OCI-LY3 (cell line): ENCODE results near the gene TSEN54.
"Not testable (repeated sequence)": the region's sequence is repeated elsewhere in the genome, so short reads cannot be mapped to it uniquely, and the experiment has no call there.

Experiments used
- H2AFZ ChIP-seq: fragments of 200-600, 300-600 bp; shearing (Covaris generic); 2 replicates; pipeline ENCODE4 v1.6.0; 2014; ENCODE audit warnings: antibody characterized with exemption, low read depth, low read length
- H3K27ac ChIP-seq: fragments of 200-600, 300-600 bp; sonication (generic); 2 replicates; pipeline ENCODE4 v1.5.1; 2014; ENCODE audit warnings: mild to moderate bottlenecking, low read length, moderate library complexity, mixed read lengths
- H3K27me3 ChIP-seq: fragments of 200-600, 300-600 bp; sonication (generic); 2 replicates; pipeline ENCODE4 v1.6.1; 2014; ENCODE audit warnings: low read depth, low read length, mixed read lengths
- H3K36me3 ChIP-seq: fragments of 200-600, 300-600 bp; sonication (generic); replicated peaks from 2 replicates; pipeline ENCODE3; 2014; ENCODE audit warnings: low read depth, low read length, mixed read lengths
- H3K4me1 ChIP-seq: fragments of 300-600, 200-600 bp; sonication (generic); 2 replicates; pipeline ENCODE4 v1.6.1; 2014; ENCODE audit warnings: low read length, mixed read lengths
- H3K4me2 ChIP-seq: fragments of 200-600, 300-600 bp; sonication (generic); 2 replicates; pipeline ENCODE4 v1.6.1; 2014; ENCODE audit warnings: low read length, mixed read lengths
- H3K4me3 ChIP-seq: fragments of 300-600, 200-600 bp; sonication (generic); 2 replicates; pipeline ENCODE4 v1.5.1; 2014; ENCODE audit warnings: antibody characterized with exemption, mild to moderate bottlenecking, low read length, moderate library complexity
- H3K79me2 ChIP-seq: fragments of 300-600, 200-600 bp; shearing (Covaris generic); 2 replicates; pipeline ENCODE4 v1.6.1; 2014; ENCODE audit warnings: mild to moderate bottlenecking, low read length, mixed read lengths
- H3K9ac ChIP-seq: fragments of 300-600, 200-600 bp; shearing (Covaris generic); 2 replicates; pipeline ENCODE4 v1.6.0; 2014; ENCODE audit warnings: mild to moderate bottlenecking, low read length, moderate library complexity
- H3K9me3 ChIP-seq: fragments of 200-600, 300-600 bp; shearing (Covaris generic); 2 replicates; pipeline ENCODE4 v1.6.1; 2014; ENCODE audit warnings: low read length, mixed read lengths; ENCODE audit not compliant: insufficient read depth
- H4K20me1 ChIP-seq: fragments of 200-600, 300-600 bp; sonication (generic); 2 replicates; pipeline ENCODE4 v1.6.1; 2016; ENCODE audit warnings: low read length, mixed read lengths; ENCODE audit not compliant: insufficient read depth
- EZH2phosphoT487 ChIP-seq: fragments of 200-600 bp; shearing (Covaris generic); IDR thresholded peaks from 2 replicates; pipeline ENCODE4 v1.6.1; 2018; ENCODE audit warnings: antibody characterized with exemption, mixed run types, low read depth
- TF ChIP-seq, protein P1 (sequence below): fragments of 200-600, 300-600 bp; sonication (generic); IDR thresholded peaks from 2 replicates; pipeline ENCODE4 v1.5.1; 2014; ENCODE audit warnings: antibody characterized with exemption, low read length, low read depth

TSEN54 gene

DNA sequence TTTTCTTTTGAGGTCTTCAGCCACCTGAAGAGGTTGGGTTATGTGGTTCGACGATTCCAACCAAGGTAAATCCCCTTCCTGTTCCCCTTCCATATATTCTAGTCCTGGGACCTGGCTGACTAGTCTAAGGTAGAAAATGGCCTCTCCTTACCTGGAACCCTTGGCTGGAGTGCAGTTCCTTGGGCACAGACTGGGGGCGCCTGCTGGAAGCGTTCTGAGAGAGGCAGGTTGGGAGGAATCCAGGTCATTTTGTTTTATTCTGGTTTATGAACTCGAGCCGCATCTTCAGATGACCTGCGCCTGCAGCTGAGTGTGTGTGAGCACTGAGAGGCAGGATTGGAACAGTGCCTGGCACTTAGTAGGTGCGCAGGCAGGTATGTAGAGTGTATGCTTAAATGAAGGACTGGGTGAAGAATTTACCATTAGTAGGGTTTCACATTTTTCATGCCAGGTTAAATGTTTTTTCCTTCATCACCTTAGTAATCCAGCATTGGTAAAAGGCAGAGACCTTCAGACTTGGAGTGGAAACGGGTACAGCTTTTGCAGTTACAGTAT is 2.7 kb downstream of the TSEN54 start:
- H3K79me2 ChIP-seq, result peaks cover 8% of the 10 kb centered on the region
- no peak overlapping the region for H2AFZ ChIP-seq
- peaks cover 9% of the 10 kb centered on the region for H3K36me3 ChIP-seq
- no peak overlapping the region for H3K4me3 ChIP-seq
- H4K20me1 ChIP-seq, result peaks cover 6% of the 10 kb centered on the region; the same call in 1 of the 2 replicates
- H3K9ac ChIP-seq, result no peak overlapping the region
- H3K9me3 ChIP-seq, result no peaks in the 10 kb centered on the region
- H3K27me3 ChIP-seq, result no peaks in the 10 kb centered on the region
- no peak overlapping the region for H3K4me2 ChIP-seq
- peaks cover 24% of the 10 kb centered on the region for H3K4me1 ChIP-seq
- no peak for TF ChIP-seq EZH2phosphoT487
- TF ChIP-seq, protein P1, sequence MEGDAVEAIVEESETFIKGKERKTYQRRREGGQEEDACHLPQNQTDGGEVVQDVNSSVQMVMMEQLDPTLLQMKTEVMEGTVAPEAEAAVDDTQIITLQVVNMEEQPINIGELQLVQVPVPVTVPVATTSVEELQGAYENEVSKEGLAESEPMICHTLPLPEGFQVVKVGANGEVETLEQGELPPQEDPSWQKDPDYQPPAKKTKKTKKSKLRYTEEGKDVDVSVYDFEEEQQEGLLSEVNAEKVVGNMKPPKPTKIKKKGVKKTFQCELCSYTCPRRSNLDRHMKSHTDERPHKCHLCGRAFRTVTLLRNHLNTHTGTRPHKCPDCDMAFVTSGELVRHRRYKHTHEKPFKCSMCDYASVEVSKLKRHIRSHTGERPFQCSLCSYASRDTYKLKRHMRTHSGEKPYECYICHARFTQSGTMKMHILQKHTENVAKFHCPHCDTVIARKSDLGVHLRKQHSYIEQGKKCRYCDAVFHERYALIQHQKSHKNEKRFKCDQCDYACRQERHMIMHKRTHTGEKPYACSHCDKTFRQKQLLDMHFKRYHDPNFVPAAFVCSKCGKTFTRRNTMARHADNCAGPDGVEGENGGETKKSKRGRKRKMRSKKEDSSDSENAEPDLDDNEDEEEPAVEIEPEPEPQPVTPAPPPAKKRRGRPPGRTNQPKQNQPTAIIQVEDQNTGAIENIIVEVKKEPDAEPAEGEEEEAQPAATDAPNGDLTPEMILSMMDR, result no peak
- H3K27ac ChIP-seq, result no peak overlapping the region

DNA sequence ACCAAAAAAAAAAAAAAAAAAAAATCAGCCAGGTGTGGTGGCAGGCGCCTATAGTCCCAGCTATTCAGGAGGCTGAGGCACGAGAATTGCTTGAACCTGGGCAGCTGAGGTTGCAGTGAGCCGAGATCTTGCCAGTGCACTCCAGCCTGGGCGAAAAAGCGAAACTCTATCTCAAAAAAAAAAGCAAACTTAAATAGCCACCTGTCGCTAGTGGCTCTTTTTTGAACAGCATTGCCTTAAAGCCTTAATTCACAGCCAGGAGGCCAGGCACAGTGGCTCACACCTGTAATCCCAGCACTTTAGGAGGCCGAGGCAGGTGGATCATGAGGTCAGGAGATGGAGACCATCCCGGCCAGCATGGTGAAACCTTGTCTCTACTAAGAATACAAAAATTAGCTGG is 4.1 kb downstream of the TSEN54 start:
- peaks cover 17% of the 10 kb centered on the region for H3K4me1 ChIP-seq
- not testable (repeated sequence) for H3K27ac ChIP-seq, H3K4me3 ChIP-seq, H4K20me1 ChIP-seq, H3K9ac ChIP-seq, H2AFZ ChIP-seq, H3K79me2 ChIP-seq, H3K9me3 ChIP-seq, H3K27me3 ChIP-seq, H3K4me2 ChIP-seq, H3K36me3 ChIP-seq

DNA sequence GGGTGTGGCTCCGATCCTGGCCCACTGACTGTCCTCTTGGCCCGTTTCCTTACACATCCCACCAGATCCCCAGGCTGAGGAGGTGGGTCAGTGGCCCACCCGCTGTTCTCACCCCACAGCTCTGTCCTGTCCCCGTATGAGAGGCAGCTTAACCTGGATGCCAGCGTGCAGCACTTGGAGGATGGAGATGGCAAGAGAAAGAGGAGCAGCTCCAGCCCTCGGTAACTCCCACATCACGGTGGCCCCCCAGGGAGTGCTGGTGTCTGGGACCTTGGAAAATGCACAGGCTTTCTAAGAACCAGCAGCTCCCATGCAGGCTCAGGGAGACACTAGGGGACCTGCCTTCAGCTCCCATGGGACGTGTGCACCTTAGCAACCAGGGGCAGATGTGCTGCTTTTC is 5.0 kb downstream of the TSEN54 start:
- Histone ChIP-seq H3K79me2 (peaks cover 8% of the 10 kb centered on the region), H2AFZ (no peak overlapping the region), H3K9ac (no peak overlapping the region)

DNA sequence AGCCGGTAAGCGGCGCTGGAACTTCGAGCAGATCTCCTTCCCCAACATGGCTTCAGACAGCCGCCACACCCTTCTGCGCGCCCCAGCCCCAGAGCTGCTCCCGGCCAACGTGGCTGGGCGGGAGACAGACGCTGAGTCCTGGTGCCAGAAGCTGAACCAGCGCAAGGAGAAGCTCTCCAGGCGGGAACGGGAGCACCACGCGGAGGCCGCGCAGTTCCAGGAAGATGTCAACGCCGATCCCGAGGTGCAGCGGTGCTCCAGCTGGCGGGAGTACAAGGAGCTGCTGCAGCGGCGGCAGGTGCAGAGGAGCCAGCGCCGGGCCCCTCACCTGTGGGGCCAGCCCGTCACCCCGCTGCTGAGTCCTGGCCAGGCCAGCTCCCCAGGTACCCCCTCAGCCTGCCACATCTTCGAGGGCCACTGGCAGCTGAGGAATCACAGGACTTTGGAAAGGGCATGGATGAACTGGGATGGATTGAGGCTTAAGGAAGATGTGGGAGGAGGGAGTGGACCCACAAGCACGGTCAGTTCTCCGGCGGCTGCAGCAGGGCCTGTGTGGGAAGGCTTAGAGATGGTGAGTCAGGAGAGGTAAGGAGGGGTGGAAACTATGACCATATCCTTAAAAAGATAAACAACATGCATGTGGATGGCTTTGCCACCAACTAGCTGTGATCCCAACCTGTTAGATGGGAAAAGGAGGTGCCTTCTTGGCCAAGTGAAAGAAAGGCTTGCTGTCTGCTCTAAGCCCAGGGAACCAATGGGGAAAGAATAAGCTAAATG is 5.8 kb downstream of the TSEN54 start:
- TF ChIP-seq, protein P1, result no peak
- TF ChIP-seq EZH2phosphoT487, result no peak
- Histone ChIP-seq H3K79me2 (peaks cover 4% of the 10 kb centered on the region; the same call in 1 of the 2 replicates), H3K4me3 (no peak overlapping the region), H3K4me1 (peaks cover 22% of the 10 kb centered on the region), H3K36me3 (peaks cover 9% of the 10 kb centered on the region), H3K27ac (no peak overlapping the region), H3K9me3 (no peaks in the 10 kb centered on the region), H2AFZ (no peak overlapping the region), H3K27me3 (peaks cover 6% of the 10 kb centered on the region; the same call in 1 of the 2 replicates), H3K9ac (no peak overlapping the region), H3K4me2 (no peak overlapping the region), H4K20me1 (peaks cover 6% of the 10 kb centered on the region; the same call in 1 of the 2 replicates)

More for the DNA sequence above, 5.0 kb downstream of the TSEN54 start:
- Histone ChIP-seq H3K4me3 (no peak overlapping the region), H4K20me1 (peaks cover 6% of the 10 kb centered on the region; the same call in 1 of the 2 replicates), H3K9me3 (no peaks in the 10 kb centered on the region), H3K27ac (no peak overlapping the region), H3K36me3 (peaks cover 9% of the 10 kb centered on the region), H3K4me1 (peaks cover 20% of the 10 kb centered on the region), H3K4me2 (no peak overlapping the region), H3K27me3 (peaks cover 2% of the 10 kb centered on the region; the same call in 1 of the 2 replicates)
- no peak for TF ChIP-seq EZH2phosphoT487
- TF ChIP-seq, protein P1, result no peak
